SIG-M5 (cell line): ENCODE measurements around the gene KIF5A.
A peak's percentile ranks its signal among the peaks of the same experiment; 100 is the strongest.

Experiments used
- DNase-seq: peaks from one replicate; lab custom pipeline; 2025; lab: John Stamatoyannopoulos, UW

Gene KIF5A

DNA sequence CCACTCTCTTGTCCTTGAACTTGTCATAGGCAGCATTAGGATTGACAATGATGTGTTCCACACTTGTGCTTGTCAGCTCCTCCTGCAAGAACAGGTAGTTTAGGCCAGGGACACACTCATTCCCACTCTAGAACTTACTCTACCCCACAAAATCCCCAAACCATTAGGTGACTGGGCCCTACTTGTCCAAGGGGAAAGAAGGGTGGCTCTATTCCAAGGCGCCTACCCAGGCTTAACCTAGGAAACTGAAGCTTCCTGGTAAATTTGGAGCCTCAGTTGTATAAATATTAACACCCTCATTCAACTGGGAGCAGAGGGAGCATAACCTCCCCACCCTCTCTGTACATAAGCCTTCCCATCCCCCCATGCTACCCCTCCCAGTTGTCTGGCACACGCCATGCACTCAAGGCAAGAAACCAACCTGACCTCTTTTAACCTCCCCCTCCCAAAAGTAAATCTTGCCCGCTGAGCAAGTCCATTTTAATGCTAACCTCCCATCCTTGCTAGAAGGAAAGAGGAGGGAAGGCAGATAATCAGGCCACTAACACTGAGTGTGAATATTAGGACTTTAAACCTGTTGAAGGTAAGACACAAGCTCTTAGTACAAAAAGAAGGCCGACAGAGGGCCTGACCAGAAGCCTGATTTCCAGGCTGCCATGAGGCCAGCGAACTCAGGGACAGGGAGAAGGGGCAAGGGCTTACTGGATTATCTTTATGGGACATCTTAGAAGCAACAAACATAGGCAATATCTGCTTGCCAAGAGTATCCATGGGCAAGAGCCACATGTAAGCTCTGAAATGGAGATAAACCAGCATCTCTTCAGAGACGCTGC, 13.9 kb upstream of the KIF5A start:
- DNase-seq, result no peak

GRCh38 chr12:57536597-57536942, 13.3 kb upstream of the KIF5A start:
- no peak for DNase-seq

DNA sequence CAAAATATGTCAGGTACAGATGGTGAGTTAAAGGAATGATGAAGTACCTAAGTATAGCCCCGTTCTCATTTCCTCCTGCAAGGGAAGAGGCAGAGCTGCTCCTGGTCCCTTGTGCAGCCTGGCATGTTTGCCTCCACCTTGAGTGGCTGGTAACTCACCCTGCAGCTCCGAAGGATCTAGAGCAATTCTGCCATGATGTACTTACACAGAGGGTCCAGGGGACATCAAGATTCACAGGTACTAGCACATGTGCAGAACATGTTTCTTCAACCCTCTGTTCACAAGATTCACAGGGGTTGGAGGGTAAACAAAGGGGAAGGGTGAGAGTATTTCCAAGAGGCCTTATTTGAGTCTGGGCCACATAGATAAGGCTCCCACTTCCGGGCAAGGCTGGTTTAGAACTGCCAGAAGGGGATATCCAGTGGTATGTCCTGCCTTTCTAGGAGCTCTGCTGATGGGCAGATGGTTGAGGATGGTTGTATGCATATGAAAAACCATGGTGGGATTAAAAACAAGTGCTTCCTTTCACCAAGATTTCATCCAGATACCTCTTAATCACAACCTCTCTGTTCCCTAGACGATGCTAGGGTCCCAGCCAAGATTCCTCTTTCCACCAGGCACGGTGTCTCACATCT, 10.6 kb upstream of the KIF5A start:
- no peak for DNase-seq

DNA sequence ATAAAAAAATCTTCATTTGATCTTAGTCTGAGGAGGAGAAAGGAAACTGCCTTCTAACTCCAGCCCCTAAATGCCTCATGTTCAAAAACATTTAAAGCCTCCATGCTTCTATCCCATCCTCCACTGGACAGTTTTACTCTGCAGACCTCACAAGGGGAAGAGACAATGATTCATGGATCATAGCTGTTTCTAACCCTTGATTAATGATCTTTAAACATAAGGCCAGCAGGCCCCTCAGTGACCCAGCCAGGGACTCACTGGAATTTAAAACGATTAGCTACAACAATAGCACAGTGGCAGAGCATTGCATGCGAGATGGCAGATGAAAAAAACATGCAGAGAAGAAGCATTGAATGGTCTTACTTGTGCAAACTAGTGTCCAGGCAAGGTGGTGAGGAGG, 8.8 kb upstream of the KIF5A start:
- DNase-seq, result no peak

GRCh38 chr12:57541717-57542116, 8.1 kb upstream of the KIF5A start:
- no peak for DNase-seq

DNA sequence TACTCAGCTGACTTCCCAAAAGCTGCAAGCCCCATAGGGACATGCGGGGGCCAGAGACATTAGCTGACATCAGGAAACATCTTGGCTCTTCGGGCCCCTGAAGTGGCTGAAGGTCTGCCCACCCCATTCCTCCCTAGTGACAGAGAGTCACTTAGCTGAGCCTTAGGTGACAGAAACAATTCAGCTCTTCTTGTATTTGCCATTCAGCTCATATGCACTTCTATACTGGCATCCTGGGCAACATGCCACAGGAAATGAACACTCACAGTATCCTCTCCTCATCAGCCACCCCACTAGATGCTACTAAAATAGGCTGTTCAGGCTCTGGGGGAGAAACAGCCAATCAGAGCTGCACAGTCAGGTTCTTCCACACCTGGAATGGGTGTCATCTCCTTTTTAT, 6.3 kb upstream of the KIF5A start:
- DNase-seq, result no peak

GRCh38 chr12:57545809-57546437, 3.9 kb upstream of the KIF5A start:
- no peak for DNase-seq

DNA sequence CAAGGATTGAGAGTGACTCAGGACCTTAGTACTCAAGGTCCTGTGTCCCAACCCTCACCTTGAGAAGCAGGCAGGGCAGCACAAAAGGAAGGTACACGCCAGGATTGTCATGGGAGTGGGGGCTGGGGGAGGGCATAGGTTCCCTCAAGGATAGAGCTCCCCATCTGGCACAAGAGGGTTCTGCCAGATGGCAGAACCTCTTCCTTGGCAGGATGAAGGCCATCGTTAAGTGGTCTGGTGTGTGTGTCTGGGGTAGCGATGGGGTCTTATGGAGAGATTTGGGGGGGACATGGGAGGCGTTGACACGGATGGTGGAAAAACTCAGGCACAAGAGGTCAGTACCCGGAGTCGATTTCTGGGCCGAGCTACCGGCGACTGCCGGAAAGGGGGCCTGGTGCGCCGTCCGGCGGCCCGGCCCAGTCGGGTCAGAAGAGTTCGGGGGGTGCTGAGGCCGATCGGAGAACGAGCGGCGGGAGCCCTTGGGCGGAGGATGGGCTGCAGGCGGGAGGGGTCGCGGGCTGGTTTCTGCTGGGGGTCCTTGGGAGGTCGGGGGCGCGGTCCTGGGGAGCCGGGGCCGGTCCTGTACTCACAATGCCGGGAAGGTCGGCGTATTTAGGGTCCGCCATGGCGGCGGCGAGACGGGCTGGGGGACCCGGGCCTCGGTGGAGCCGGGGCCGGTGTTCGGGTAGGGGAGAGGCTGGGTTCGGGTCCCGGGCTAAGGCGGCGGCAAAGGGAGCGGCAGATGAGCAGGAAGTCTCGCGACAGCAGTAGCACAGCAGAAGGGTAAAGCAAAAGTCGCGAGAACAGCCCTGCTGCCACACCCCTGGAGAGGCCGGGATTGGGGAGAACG, 3.2 kb upstream of the KIF5A start, which contains the start of gene DCTN2:
DCTN2 (minus strand) TSS at position 755 of the 850 bp plus-strand sequence; CDS start at position 626, 129 bp downstream.
- peak; percentile 95 for DNase-seq

DNA sequence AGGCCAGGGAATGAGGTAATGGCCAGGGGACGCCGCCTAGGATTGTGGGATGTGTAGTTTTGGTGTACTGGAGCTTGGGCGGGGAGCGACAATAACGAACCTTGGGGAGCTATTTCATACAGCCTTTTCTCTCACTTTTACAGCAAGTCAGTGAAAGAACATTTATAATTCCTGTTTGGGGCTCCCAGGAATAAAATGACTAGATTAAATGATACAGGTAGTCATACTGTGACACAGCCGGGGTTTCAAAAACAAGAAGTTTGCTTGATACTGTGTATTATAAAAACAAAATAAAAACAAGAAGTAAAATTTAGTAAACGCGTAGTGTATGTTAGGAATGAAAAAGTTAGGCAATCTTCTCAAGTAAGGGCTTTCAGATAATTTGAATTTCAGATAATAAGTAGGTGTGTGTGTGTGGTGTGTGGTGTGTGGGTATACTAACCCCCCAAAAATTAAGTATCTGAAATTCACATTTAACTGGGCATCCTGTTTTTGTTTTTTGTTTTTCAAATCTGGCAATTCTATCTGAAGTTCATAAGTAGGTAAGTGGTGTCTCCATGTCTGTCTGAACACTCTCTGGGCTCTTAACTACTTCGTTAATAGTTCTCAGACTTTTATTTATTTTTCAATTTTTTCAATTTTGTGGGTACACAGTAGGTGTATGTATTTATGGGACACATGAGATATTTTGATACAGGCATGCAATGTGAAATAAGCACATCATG, 2.4 kb upstream of the KIF5A start:
- no peak for DNase-seq

DNA sequence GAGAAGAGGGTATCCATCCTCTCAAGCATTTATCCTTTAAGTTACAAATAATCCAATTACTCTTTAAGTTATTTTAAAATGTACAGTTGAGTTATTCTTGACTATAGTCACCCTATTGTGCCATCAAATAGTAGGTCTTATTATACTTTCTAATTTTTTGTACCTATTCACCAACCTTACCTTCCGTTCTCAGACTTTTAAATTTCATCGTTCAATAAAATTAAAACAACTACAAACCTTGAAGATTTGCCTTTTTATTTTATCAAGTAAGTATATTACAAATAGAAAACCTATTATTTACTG, 1.9 kb upstream of the KIF5A start:
- no peak for DNase-seq

- no peak for DNase-seq
Observed at GRCh38 chr12:57548488-57548887, 1.4 kb upstream of the KIF5A start.

DNA sequence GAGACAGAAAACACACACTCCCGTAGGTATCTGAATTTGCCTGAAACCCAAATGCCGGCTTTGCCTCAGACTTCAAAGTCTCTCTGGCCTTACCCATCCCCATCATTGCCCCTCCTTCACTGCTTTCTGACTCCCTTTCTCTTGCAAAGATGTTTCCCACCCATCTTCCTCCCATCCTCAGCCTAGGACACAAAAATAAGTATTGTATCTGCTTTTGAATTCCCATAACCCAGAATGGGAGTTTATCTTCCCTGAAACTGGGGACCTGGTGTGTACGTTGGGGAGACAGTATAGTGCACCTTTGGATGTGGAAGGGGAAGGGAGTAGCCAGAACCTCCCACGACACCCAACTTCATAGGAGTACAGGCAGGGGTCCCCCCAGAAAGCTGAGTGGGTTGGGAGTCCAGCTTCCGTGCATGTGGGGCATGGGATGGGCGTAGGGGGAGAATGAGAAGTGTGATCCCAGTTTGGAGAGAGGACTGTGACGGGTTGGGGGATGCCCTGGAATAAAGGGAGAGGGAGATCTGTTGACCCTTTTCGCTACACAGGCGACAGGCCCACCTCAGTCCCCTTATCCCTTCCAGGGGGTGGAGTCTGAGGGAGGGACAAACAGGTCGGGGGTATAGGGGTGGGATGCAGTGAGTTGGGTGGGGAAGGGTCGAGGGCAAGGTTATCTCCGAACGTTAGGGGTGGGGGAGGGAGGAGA, 488 bp upstream of the KIF5A start:
- no peak for DNase-seq

DNA sequence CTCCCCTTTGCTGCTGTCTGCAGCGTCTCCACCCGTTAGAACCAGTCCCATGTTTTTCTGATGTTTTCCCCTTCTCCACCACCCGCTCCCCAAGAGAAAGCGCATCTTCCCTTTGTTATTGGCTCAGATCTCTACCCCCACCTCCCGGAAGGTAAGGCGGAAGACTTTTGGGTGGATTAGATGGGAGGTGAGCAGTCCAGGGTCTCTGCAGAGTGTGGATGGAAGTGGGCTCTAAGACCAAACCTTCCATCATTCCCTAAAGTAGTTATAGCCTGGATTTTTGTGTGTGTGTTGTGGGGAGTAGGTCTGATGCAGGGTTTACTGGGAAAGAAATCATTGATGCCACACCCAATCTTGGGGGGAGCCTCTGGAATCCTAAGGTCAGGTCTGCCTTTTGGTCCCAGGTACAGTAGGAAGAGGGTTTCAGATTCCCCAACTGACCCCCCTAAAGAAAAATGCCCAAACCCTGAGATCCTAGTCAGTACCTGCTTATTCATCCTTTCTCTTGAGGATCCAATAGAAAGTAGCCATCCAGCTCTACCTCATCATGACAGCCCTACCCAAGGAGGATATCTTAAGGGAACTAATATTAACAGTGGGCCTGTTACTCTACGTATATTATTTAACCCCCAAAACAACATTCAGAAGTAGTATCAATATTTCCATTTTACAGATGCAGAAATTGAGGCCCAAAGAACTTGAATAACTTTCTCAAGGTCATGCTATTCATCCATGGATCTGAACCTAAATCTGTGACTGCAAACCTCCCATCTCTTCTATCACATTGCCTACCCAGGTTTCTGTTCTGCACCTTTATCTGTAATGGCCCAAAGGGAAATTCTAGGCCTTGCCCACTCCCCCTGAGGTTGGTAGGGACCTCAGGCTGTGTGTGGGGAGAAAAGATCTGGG, 1.1 kb downstream of the KIF5A start:
- DNase-seq, result no peak

- DNase-seq, result no peak
Observed at GRCh38 chr12:57551637-57552305, 1.9 kb downstream of the KIF5A start.

DNA sequence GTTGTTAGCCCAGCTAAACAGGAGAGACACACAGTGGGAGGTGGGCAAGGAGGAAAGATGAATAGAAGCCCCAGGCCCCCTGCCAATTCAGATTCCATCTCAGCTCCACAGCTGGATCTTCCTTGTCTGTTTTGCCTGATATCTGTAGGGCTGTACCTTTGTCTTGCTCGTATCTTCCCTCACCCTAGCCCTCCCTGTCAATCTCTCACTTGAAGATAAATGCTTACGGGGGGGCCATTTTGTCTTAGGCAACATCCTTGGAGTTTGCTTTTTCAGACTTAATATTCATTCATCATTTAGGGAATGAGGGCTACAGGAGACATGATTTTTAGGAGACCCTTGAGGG, 2.4 kb downstream of the KIF5A start:
- no peak for DNase-seq

- no peak for DNase-seq
Observed at GRCh38 chr12:57552835-57553313, 3.0 kb downstream of the KIF5A start.

GRCh38 chr12:57553343-57554202, 3.7 kb downstream of the KIF5A start:
- DNase-seq, result no peak

GRCh38 chr12:57554453-57554852, 4.6 kb downstream of the KIF5A start:
- DNase-seq, result no peak

- DNase-seq, result no peak
Observed at GRCh38 chr12:57554897-57555296, 5.1 kb downstream of the KIF5A start.
